ENCODE measurements around the gene EXOC4. TPM values are rescaled to one million over a fixed set of nuclear protein-coding genes. Genes with fewer than 3 reads are reported as not detected.

The EXOC4 gene
- total RNA-seq, 1 experiment from 2014 or later = 75.8 TPM

DNA sequence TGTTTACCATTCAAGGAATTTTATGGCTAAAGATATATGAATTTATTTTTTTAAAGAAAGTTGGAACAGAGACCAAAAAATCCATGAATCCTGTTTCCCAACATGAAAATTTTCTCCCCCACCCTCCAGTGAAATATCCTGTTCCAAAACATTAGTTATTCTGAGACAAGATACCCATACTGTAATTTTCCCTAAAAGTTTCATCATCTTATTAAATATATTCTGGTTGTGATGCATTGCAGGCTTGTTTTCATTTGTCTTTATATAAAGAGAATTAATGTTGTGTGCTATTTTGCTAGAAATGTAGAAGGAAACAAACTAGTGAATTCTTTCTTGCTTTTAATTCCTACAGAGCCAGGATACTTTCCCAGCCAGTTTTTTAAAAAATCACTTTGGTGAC, 106.6 kb downstream of the EXOC4 start:
- H3K4me1 ChIP-seq (ENCODE audit: insufficient read depth, low read length) = peaks cover 6% of the 10 kb centered on the region
- H4K5ac ChIP-seq (ENCODE audit: insufficient read length, low read depth, low read length) = no peak overlapping the region
- Mint-ChIP-seq H3K27ac (peak overlapping the region; percentile 9 to 88 (median 61); a peak in 5 of 7 replicates), H3K4me1 (peaks cover 32 to 36% of the 10 kb centered on the region in 2 experiments), H3K27me3 (ENCODE audit: low read depth) (no peaks in the 10 kb centered on the region), H3K36me3 (ENCODE audit: insufficient read depth in 1 of 3, low read depth in 3 of 3) (peaks cover 13 to 23% (median 16%) of the 10 kb centered on the region in 3 experiments), H3K4me3 (no peak overlapping the region), H3K9me3 (peaks cover 6 to 8% of the 10 kb centered on the region in 2 experiments; a peak in 3 of 5 replicates)
- no peaks in the 10 kb centered on the region for H4K20me1 ChIP-seq (ENCODE audit: control insufficient read depth, insufficient read depth, insufficient read length)
- no peak overlapping the region for H4K8ac ChIP-seq (replicated peaks; ENCODE audit: insufficient read length, low read depth, low read length)
- no peaks in the 10 kb centered on the region for H3K23me2 ChIP-seq (ENCODE audit: insufficient read length, low read depth, low read length, poor library complexity, severe bottlenecking)
- TF ChIP-seq, protein P1, sequence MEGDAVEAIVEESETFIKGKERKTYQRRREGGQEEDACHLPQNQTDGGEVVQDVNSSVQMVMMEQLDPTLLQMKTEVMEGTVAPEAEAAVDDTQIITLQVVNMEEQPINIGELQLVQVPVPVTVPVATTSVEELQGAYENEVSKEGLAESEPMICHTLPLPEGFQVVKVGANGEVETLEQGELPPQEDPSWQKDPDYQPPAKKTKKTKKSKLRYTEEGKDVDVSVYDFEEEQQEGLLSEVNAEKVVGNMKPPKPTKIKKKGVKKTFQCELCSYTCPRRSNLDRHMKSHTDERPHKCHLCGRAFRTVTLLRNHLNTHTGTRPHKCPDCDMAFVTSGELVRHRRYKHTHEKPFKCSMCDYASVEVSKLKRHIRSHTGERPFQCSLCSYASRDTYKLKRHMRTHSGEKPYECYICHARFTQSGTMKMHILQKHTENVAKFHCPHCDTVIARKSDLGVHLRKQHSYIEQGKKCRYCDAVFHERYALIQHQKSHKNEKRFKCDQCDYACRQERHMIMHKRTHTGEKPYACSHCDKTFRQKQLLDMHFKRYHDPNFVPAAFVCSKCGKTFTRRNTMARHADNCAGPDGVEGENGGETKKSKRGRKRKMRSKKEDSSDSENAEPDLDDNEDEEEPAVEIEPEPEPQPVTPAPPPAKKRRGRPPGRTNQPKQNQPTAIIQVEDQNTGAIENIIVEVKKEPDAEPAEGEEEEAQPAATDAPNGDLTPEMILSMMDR (conservative IDR thresholded peaks at IDR 0.05) = no peak
- no peak for DNase-seq
- H3T11ph ChIP-seq (ENCODE audit: low read length) = no peak overlapping the region
- no peak overlapping the region for H4K91ac ChIP-seq (ENCODE audit: insufficient read length, low read depth, low read length)
- no peak overlapping the region for H2BK20ac ChIP-seq (ENCODE audit: low read depth, low read length, poor library complexity, severe bottlenecking)
- no peak overlapping the region for H3K18ac ChIP-seq (ENCODE audit: insufficient read length, low read depth, low read length)
- H2BK120ac ChIP-seq (ENCODE audit: low read depth, low read length, poor library complexity, severe bottlenecking) = no peak overlapping the region
- H3K9me3 ChIP-seq (ENCODE audit: control insufficient read depth, low read depth, low read length) = no peaks in the 10 kb centered on the region
- H2AFZ ChIP-seq (ENCODE audit: low read length) = no peak overlapping the region
- H3K79me1 ChIP-seq (ENCODE audit: insufficient read depth, low read depth, low read length, poor library complexity, severe bottlenecking) = no peaks in the 10 kb centered on the region
- no peak overlapping the region for H3K56ac ChIP-seq (ENCODE audit: insufficient read length, low read depth, low read length)
- H3K79me2 ChIP-seq (ENCODE audit: insufficient read depth, low read length) = no peaks in the 10 kb centered on the region
- no peak overlapping the region for H3K4ac ChIP-seq (ENCODE audit: low read depth, low read length)
- H3K9ac ChIP-seq (ENCODE audit: extremely low read depth, insufficient read length, low read length) = no peak overlapping the region
- H2BK5ac ChIP-seq (ENCODE audit: insufficient read length, low read length) = no peak overlapping the region
- no peaks in the 10 kb centered on the region for H3K27me3 ChIP-seq (ENCODE audit: insufficient read depth, low read length)
- no peak overlapping the region for H2BK12ac ChIP-seq (ENCODE audit: insufficient read length, low read depth, low read length)
- no peak overlapping the region for H3K23ac ChIP-seq (ENCODE audit: insufficient read length, low read depth, low read length)
- no peak overlapping the region for H3K27ac ChIP-seq (ENCODE audit: insufficient read length, low read depth, low read length)
- no peak overlapping the region for H2BK15ac ChIP-seq (ENCODE audit: low read depth, low read length)
- H3K4me2 ChIP-seq (ENCODE audit: insufficient read depth, insufficient read length, low read length) = no peak overlapping the region
- no peak overlapping the region for H3K14ac ChIP-seq (ENCODE audit: insufficient read depth, low read length)
- H2AK5ac ChIP-seq (ENCODE audit: insufficient read length, low read length) = no peak overlapping the region
